Stomach (tissue), 9 donors: ENCODE results near the gene SH3PXD2A. TPM values are rescaled to one million over a fixed set of nuclear protein-coding genes. Genes with fewer than 3 reads are reported as not detected.
A peak's percentile ranks its signal among the peaks of the same experiment; 100 is the strongest.

Source experiments
- DNase-seq, 2 donors: peaks; one replicate each; pipeline versions ENCODE4 v3.0.0 to v3.0.0-alpha.2; 2013 to 2019
- H3K27ac ChIP-seq, 5 donors: fragments of 200-600 bp in 4 of 5; sonication (generic) in 4 of 5; one replicate each; pipeline ENCODE4 v1.5.1; 2013 to 2019; ENCODE audit warnings: mild to moderate bottlenecking in 1 of 5, moderate library complexity in 1 of 5
- H3K27me3 ChIP-seq, 3 donors: fragments of 200-600 bp; sonication (generic); one replicate each; pipeline ENCODE4 v1.5.1; 2017 to 2019; ENCODE audit warnings: mixed run types in 1 of 3
- H3K36me3 ChIP-seq, 4 donors: fragments of 200-600 bp; sonication (generic); 1 replicate in 3 of 4; 2 replicates in 1 of 4; pipeline ENCODE4 v1.5.1; 2016 to 2019
- H3K4me1 ChIP-seq, 4 donors: fragments of 200-600 bp; sonication (generic); one replicate each; pipeline ENCODE4 v1.5.1; 2016 to 2019
- H3K4me3 ChIP-seq, 4 donors: fragments of 200-600 bp; sonication (generic) in 3 of 4; one replicate each; pipeline ENCODE4 v1.5.1; 2016 to 2019; ENCODE audit warnings: mild to moderate bottlenecking in 1 of 4
- H3K9me3 ChIP-seq, 4 donors: fragments of 200-600 bp; sonication (generic); one replicate each; pipeline ENCODE4 v1.5.1; 2016 to 2019
- CTCF ChIP-seq, 7 experiments: fragments of 450-650 bp in 4 of 7; fragments of 200-600 bp in 3 of 7; sonication (generic) in 3 of 7; IDR thresholded peaks; one replicate each; pipeline ENCODE4 v1.5.1; 2016 to 2019; ENCODE audit warnings: antibody characterized with exemption in 7 of 7, control low read depth in 2 of 7, mild to moderate bottlenecking in 1 of 7
- EP300 ChIP-seq: sonication (generic); formaldehyde crosslinking; IDR thresholded peaks from one replicate; pipeline ENCODE4 v1.6.1; 2017; ENCODE audit warnings: antibody characterized with exemption
- POLR2A ChIP-seq, 4 donors: fragments of 450-650 bp; IDR thresholded peaks; one replicate each; pipeline ENCODE4 v1.6.1; 2016; ENCODE audit warnings: antibody characterized with exemption in 4 of 4, control low read depth in 2 of 4, mild to moderate bottlenecking in 1 of 4, moderate library complexity in 1 of 4
- POLR2AphosphoS5 ChIP-seq, 3 donors: sonication (generic); formaldehyde crosslinking; IDR thresholded peaks; one replicate each; pipeline ENCODE4 v1.6.1; 2016; ENCODE audit warnings: antibody characterized with exemption in 3 of 3
- WGBS, 5 donors: extraction: QIAGEN DNeasy Blood & Tissue Kit in 3 of 5; methylation state at CpG; one replicate each; pipeline versions ENCODE4 v1.1.5 to v1.1.7; 2013 to 2018; 5-methylcytosine and 5-hydroxymethylcytosine counted together
- intact Hi-C: fragments of 100-400 bp; cut with DNase I; formaldehyde crosslinking; loops from one replicate; pipeline ENCODE4 v1.15.1; 2023; ENCODE audit warnings: low total_unique reads
- polyA plus RNA-seq, 3 donors: library from polyadenylated mRNA; stranded (reverse); fragments of 200-250 nt; gene quantifications; one replicate each; pipeline ENCODE4 v1.2.3, GENCODE V29; 2013
- total RNA-seq, 5 donors: library from RNA; depleted of rRNA; stranded (reverse); fragments of >200 nt; gene quantifications; one replicate each; pipeline versions ENCODE4 v1.1.0 to v1.2.3, GENCODE V29; 2014 to 2016
- donor health status: healthy with polysubstance abuse.
- donor health status: Bipolar disorder and iron deficiency.
- donor health status: healthy.

SH3PXD2A gene
- total and polyA plus RNA-seq, 8 donors: 12.8 to 51.6 (median 24.0) TPM

- peaks cover 31 to 52% (median 45%) of the 10 kb centered on the region in 4 donors for H3K36me3 ChIP-seq
- no peaks in the 10 kb centered on the region for H3K9me3 ChIP-seq
- no peak for DNase-seq
- no peaks in the 10 kb centered on the region for H3K27me3 ChIP-seq
- TF ChIP-seq EP300 (no peak), CTCF (IDR thresholded peaks at IDR 0.05) (no peak), POLR2AphosphoS5 (IDR thresholded peaks at IDR 0.05) (no peak), POLR2A (IDR thresholded peaks at IDR 0.05) (no peak)
- no peak overlapping the region for H3K4me3 ChIP-seq
- 76 to 87% (median 86%) methylated on average over 6 of the region's 6 CpGs for whole genome bisulfite sequencing, 5 donors
- H3K4me1 ChIP-seq: peaks cover 20 to 32% (median 29%) of the 10 kb centered on the region in 4 donors
- no peak overlapping the region for H3K27ac ChIP-seq
- intact Hi-C loops: no loop called here
These were observed 30.2 kb upstream of the SH3PXD2A start for GRCh38 chr10:103885617-103886016.

GRCh38 chr10:103884681-103885139, 29.3 kb upstream of the SH3PXD2A start:
- peaks cover 20 to 25% (median 23%) of the 10 kb centered on the region in 4 donors for H3K4me1 ChIP-seq
- peaks cover 34 to 61% (median 54%) of the 10 kb centered on the region in 4 donors for H3K36me3 ChIP-seq
- intact Hi-C loops: no loop called here
- WGBS, 5 donors: 60 to 73% (median 64%) methylated on average over 3 of the region's 3 CpGs
- H3K9me3 ChIP-seq: no peaks in the 10 kb centered on the region
- no peaks in the 10 kb centered on the region for H3K27me3 ChIP-seq
- TF ChIP-seq POLR2A (IDR thresholded peaks at IDR 0.05): no peak
- TF ChIP-seq CTCF (IDR thresholded peaks at IDR 0.05): peak in 5 of 7 experiments; percentile 55 to 79 (median 68)
- TF ChIP-seq POLR2AphosphoS5 (IDR thresholded peaks at IDR 0.05): peak in 1 of 3 donors; percentile 32
- no peak for TF ChIP-seq EP300
- H3K4me3 ChIP-seq: no peak overlapping the region
- H3K27ac ChIP-seq: no peak overlapping the region
- DNase-seq: peak in 1 of 2 donors; percentile 83

- Histone ChIP-seq H3K27ac (no peak overlapping the region), H3K27me3 (no peaks in the 10 kb centered on the region), H3K36me3 (peaks cover 43 to 80% (median 75%) of the 10 kb centered on the region in 4 donors), H3K4me1 (peaks cover 1 to 3% (median 3%) of the 10 kb centered on the region in 4 donors), H3K4me3 (no peak overlapping the region), H3K9me3 (no peaks in the 10 kb centered on the region)
- WGBS, 5 donors: 88 to 96% (median 93%) methylated on average over 7 to 8 of the region's 8 CpGs
- intact Hi-C loops: no loop called here
- TF ChIP-seq CTCF (IDR thresholded peaks at IDR 0.05) (no peak), POLR2A (IDR thresholded peaks at IDR 0.05) (no peak), EP300 (no peak), POLR2AphosphoS5 (IDR thresholded peaks at IDR 0.05) (no peak)
- no peak for DNase-seq
These were observed 27.1 kb upstream of the SH3PXD2A start for GRCh38 chr10:103882285-103883007.

GRCh38 chr10:103881416-103882284, 26.3 kb upstream of the SH3PXD2A start:
- Histone ChIP-seq H3K4me3 (no peak overlapping the region), H3K9me3 (no peaks in the 10 kb centered on the region), H3K4me1 (no peaks in the 10 kb centered on the region), H3K27ac (no peak overlapping the region), H3K36me3 (peaks cover 36 to 80% (median 75%) of the 10 kb centered on the region in 4 donors), H3K27me3 (no peaks in the 10 kb centered on the region)
- no peak for DNase-seq
- no peak for TF ChIP-seq POLR2A (IDR thresholded peaks at IDR 0.05)
- no peak for TF ChIP-seq POLR2AphosphoS5 (IDR thresholded peaks at IDR 0.05)
- TF ChIP-seq EP300: no peak
- TF ChIP-seq CTCF (IDR thresholded peaks at IDR 0.05): no peak
- 86 to 91% (median 89%) methylated on average over 15 of the region's 15 CpGs for WGBS, 5 donors
- intact Hi-C loops: no loop called here
